GM10266 (cell line): ENCODE data around the gene CLIC1.

ENCODE experiments used
- DNase-seq: peaks from one replicate; pipeline ENCODE4 v3.0.0; 2012; ENCODE audit errors: extremely low spot score
- CTCF ChIP-seq: IDR thresholded peaks from 2 replicates; pipeline ENCODE4 v1.5.1; 2012; ENCODE audit warnings: mild to moderate bottlenecking, low read depth; ENCODE audit not compliant: control insufficient read depth, insufficient read depth; ENCODE audit errors: missing control alignments

The CLIC1 gene

DNA sequence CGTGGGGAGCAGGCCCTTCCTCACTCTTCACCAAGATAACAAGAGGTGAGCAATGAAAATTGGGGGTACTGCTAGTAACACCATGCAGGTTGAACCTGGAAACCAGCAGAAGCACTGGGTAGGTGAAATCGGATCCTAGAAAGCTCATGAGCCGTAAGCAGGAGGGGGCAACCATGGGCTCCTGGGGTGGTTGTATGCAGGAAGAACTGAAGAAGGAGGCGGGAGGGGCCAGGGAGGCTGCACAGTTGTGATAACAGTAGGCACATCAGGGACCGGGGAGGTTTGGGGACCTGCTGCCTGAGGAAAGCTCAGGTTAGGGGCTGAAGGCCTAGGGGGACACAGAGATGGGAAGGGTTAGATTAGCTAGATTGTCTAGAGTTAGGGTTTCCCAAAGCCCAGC, 49.8 kb downstream of the CLIC1 start:
- DNase-seq: no peak
- no peak for TF ChIP-seq CTCF

GRCh38 chr6:31683591-31683990, 52.7 kb downstream of the CLIC1 start:
- no peak for TF ChIP-seq CTCF
- no peak for DNase-seq

DNA sequence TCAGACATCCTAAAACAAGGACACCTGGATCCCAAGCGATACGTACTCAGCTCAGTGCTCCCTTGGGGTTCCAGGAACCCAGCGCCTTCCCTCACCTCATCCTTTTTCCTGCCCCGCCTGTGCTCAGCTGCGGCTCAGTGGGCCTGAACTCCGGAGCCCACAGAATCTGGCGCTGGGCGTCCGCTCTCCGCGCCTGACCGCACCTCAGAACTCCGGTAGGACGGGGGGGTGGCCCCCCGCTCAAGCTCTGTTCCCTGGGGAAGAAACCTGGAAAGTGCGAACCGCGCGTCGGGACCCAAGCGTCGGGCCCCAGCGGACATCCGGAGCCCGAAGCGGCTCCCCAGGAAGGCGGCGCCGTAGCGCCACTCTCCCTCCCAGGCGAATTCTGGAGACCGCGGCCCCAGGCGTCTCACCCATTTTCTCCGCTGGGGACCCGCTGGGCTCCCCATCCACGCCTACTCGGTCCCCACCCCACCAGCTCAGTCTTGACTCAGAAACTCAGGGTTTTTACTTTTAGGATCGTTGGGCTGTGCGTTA, 55.1 kb downstream of the CLIC1 start:
- DNase-seq: peak; percentile 62
- peak; percentile 31 for TF ChIP-seq CTCF
